Endothelial cell (in vitro differentiated cells): ENCODE measurements around the gene CDC42BPA. TPM values are rescaled to one million over a fixed set of nuclear protein-coding genes. Genes with fewer than 3 reads are reported as not detected.

Experiments
- DNase-seq: peaks from one replicate; pipeline ENCODE4 v3.0.0; 2021; ENCODE audit warnings: low spot score
- H3K27ac Mint-ChIP-seq: one replicate; pipeline ENCODE4 v1.8.0; 2021; ENCODE audit warnings: mixed read lengths, inconsistent platforms; ENCODE audit not compliant: unreplicated experiment
- H3K27me3 Mint-ChIP-seq: one replicate; pipeline ENCODE4 v1.8.0; 2021; ENCODE audit warnings: mild to moderate bottlenecking, moderate library complexity, mixed read lengths, inconsistent platforms; ENCODE audit not compliant: unreplicated experiment
- H3K36me3 Mint-ChIP-seq: one replicate; pipeline ENCODE4 v1.8.0; 2021; ENCODE audit warnings: mild to moderate bottlenecking, low read depth, mixed read lengths, inconsistent platforms; ENCODE audit not compliant: unreplicated experiment
- H3K4me1 Mint-ChIP-seq: one replicate; pipeline ENCODE4 v1.8.0; 2021; ENCODE audit warnings: mild to moderate bottlenecking, mixed read lengths, inconsistent platforms; ENCODE audit not compliant: unreplicated experiment
- H3K4me3 Mint-ChIP-seq: one replicate; pipeline ENCODE4 v1.8.0; 2021; ENCODE audit warnings: mild to moderate bottlenecking, mixed read lengths, inconsistent platforms; ENCODE audit not compliant: unreplicated experiment
- H3K9me3 Mint-ChIP-seq: one replicate; pipeline ENCODE4 v1.8.0; 2021; ENCODE audit warnings: mixed read lengths, inconsistent platforms; ENCODE audit not compliant: unreplicated experiment
- CTCF ChIP-seq: fragments of 200-600 bp; sonication (generic); IDR thresholded peaks from one replicate; pipeline ENCODE4 v1.5.0; 2021; ENCODE audit warnings: antibody characterized with exemption; ENCODE audit not compliant: unreplicated experiment
- total RNA-seq: library from RNA; stranded (reverse); fragmentation: NEBNext Ultra II Directional; extraction: Animal tissue kit (Norgen Biotek cat#: 25700); gene quantifications from one replicate; pipeline ENCODE4 v1.2.1, GENCODE V29; 2021; ENCODE audit not compliant: unreplicated experiment

The CDC42BPA gene
- total RNA-seq, 1 donor from 2014 or later, result 41.4 TPM

- no peak overlapping the region for H3K27ac Mint-ChIP-seq
- TF ChIP-seq CTCF, result no peak
- no peaks in the 10 kb centered on the region for H3K27me3 Mint-ChIP-seq
- no peaks in the 10 kb centered on the region for H3K36me3 Mint-ChIP-seq
- no peak overlapping the region for H3K4me3 Mint-ChIP-seq
- no peak for DNase-seq
- peaks cover 9% of the 10 kb centered on the region for H3K4me1 Mint-ChIP-seq
- no peaks in the 10 kb centered on the region for H3K9me3 Mint-ChIP-seq
Observed at GRCh38 chr1:227245613-227246320, 72.5 kb downstream of the CDC42BPA start.

GRCh38 chr1:227244339-227245118 lies 73.8 kb downstream of the CDC42BPA start:
- H3K36me3 Mint-ChIP-seq, result no peaks in the 10 kb centered on the region
- no peak for DNase-seq
- no peaks in the 10 kb centered on the region for H3K27me3 Mint-ChIP-seq
- H3K27ac Mint-ChIP-seq, result no peak overlapping the region
- no peak overlapping the region for H3K4me3 Mint-ChIP-seq
- no peak for TF ChIP-seq CTCF
- H3K4me1 Mint-ChIP-seq, result peaks cover 9% of the 10 kb centered on the region
- H3K9me3 Mint-ChIP-seq, result no peaks in the 10 kb centered on the region

- no peak for TF ChIP-seq CTCF
- Mint-ChIP-seq H3K4me3 (no peak overlapping the region), H3K27me3 (no peaks in the 10 kb centered on the region), H3K4me1 (peaks cover 6% of the 10 kb centered on the region), H3K9me3 (no peaks in the 10 kb centered on the region), H3K36me3 (no peaks in the 10 kb centered on the region), H3K27ac (no peak overlapping the region)
- DNase-seq, result no peak
Observed at GRCh38 chr1:227242811-227243682, 75.2 kb downstream of the CDC42BPA start.

GRCh38 chr1:227240983-227241382 lies 77.3 kb downstream of the CDC42BPA start:
- no peak overlapping the region for H3K27ac Mint-ChIP-seq
- no peak for DNase-seq
- no peaks in the 10 kb centered on the region for H3K27me3 Mint-ChIP-seq
- no peak overlapping the region for H3K4me3 Mint-ChIP-seq
- TF ChIP-seq CTCF, result no peak
- H3K9me3 Mint-ChIP-seq, result no peaks in the 10 kb centered on the region
- no peaks in the 10 kb centered on the region for H3K36me3 Mint-ChIP-seq
- H3K4me1 Mint-ChIP-seq, result peaks cover 6% of the 10 kb centered on the region
